Inflammatory macrophage (primary cell): ENCODE data around the gene C5AR2.
"Not testable (repeated sequence)": the region's sequence is repeated elsewhere in the genome, so short reads cannot be mapped to it uniquely, and the experiment has no call there.

Experiments used
- DNase-seq, 2 donors: peaks; one replicate each; pipeline ENCODE4 v3.0.0-alpha.2; 2020 to 2022
- total RNA-seq, 18 experiments: gene quantifications; one replicate each; lab custom pipeline; 2026; ENCODE audit warnings: mixed read lengths in 6 of 18, inconsistent platforms in 2 of 18; lab: John Stamatoyannopoulos, UW

Gene C5AR2
- total RNA-seq, result 3.3 to 22.0 (median 14.7) reads per million in 18 experiments

DNA sequence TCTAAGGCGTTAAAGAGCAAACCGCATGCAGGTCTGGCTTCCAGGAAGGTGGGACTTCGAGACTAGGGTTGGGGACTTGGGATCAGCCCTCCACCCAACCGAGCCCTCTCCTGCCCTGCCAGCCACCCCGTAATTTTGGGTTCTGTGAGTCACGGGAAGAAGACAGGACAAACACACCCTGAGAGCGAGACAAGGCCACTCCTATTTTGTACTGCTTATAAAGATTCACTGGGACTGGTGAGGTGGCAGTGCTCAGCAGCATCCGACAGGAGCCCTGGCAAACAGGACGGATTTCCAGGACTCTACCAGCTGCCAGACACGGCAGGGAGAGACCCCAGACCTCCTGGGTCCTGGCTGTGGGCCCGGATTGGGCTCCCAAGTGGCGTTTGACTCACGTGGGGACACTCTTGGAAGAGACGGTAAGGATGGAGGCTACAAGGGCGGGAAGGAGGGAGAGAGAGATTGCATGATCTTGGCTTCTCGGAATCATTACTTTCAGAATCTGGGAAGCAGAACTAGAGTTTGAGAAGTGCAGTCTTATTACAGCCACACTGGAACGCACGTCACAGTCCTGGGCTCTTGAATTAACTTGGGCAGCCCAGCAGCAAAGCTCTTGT lies at the start of gene C5AR2:
Gene C5AR2, plus strand, starts transcription at position 245 of the 617 bp plus-strand sequence. CDS start 8,625 bp downstream, outside the sequence.
- DNase-seq, result peak; percentile 67 to 70

DNA sequence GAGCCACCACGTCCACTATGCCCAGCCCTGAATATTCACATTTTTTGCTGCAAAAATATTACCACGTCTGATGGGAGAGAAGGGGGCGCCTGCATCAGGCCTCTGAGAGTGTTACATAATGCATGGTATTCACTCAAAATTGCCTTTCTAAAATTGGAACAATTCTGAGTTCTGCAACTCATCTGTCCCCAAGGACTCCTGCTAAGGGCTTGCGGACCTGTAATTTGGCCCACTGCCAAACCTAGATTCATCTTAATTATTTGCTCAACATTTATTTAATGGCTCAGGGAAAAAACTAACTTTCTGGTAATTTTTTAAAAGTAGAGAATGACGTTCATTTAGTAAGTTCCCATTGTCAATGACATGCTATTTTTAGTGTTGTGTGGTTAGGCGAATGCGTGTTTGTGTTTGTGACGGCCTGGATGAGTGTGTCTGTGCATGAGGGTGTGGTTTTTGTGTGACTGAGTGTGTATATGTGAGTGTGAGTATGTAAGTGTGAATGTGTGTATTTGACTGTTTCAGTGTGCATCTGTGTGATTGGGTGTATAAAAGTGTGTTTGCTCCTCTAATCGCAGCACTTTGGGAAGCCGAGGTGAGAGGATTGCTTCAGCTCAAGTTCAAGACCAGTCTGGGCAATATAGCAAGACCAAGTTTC lies 48.4 kb upstream of the C5AR2 start:
- no peak for DNase-seq

DNA sequence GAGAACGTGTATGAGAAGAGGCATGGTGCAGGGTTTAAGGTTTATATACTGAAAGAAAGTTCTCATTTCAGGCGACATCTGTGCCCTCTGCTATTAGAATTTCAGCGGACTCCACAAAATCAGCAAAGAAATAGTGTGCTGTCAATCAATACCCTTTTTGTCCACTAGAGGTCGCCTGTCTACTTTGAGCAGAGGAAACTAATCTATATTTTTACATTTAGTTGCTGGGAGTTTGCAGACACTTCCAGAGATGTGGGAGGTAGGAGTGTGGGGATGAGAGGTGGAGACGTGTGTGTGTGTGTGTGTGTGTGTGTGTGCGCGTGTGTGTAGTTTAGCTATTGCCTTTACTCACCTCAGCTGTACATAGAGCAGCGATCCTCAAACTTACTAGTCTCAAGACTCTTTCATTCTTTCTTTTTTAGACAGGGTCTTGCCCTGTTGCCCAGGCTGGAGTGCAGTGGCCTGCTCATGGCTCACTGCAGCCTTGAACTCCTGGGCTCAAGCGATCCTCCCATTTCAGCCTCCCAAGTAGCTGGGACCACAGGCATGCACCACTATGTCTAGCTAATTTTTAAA lies 47.6 kb upstream of the C5AR2 start:
- peak; percentile 72 to 74 for DNase-seq

DNA sequence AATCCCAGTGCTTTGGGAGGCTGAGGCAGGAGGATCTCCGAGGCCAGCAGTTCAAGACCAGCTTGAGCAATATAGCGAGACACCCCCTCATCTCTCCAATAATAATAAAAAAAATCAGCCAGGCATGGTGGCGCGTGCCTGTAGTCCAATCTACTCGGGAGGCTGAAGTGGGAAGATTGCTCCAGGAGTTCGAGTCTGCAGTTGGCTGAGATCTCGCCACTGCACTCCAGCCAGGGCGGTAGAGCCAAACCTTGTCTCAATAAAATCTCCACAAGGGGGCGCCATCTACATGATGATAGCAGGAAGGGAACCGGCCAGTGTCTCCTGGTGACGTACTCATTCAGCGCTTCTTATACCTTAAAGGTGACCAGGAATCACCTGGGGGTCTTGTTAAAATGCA lies 35.9 kb upstream of the C5AR2 start:
- peak; percentile 86 to 89 for DNase-seq

DNA sequence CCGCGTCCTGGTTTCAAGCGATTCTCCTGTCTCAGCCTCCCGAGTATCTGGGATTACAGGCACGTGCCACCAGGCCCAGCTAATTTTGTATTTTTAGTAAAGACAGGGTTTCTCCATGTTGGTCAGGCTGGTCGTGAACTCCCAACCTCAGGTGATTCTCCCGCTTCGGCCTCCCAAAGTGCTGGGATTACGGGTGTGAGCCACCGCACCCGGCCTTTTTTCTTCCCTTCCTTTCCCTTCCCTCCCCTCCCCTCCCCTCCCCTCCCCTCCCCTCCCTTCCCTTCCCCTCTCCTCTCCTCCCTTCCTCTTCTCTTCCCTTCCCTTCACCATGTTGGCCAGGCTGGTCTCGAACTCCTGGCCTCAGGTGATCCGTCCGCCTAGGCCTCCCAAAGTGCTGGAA lies 31.1 kb upstream of the C5AR2 start:
- DNase-seq, result not testable (repeated sequence)

DNA sequence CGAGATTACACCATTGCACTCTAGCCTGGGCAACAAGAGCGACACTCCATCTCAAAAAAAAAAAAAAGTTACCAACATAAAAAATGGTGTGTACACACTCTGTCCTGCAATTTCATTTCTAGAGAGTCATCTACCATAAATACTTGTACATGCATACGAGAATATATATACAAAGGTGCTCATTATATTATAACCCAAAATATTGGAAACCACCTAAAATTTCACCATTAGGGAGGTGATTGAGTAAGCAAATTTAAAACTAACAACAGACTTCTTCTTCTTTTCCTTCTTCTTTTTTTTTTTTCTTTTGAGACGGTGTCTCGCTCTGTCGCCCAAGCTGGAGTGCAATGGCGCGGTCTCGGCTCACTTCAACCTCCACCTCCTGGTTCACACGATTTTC lies 29.7 kb upstream of the C5AR2 start:
- DNase-seq, result peak in 1 of 2 donors; percentile 58

DNA sequence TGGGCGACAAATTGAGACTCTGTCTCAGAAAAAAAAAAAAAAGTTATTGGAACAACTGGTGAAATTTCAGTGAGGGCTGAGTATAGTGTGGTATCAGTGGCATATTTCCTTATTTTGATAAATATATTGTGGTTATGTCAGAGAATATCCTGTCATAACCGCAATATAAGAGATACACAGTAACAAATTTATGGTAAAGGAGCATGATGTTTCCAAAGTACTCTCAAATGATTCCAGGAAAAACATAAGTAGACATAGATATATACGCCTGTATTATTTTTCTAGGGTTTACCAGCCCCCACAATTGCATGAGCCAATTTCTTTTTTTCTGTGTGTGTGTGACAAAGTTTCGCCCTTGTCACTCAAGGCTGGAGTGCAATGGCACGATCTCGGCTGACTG lies 28.0 kb upstream of the C5AR2 start:
- peak in 1 of 2 donors; percentile 7 for DNase-seq

DNA sequence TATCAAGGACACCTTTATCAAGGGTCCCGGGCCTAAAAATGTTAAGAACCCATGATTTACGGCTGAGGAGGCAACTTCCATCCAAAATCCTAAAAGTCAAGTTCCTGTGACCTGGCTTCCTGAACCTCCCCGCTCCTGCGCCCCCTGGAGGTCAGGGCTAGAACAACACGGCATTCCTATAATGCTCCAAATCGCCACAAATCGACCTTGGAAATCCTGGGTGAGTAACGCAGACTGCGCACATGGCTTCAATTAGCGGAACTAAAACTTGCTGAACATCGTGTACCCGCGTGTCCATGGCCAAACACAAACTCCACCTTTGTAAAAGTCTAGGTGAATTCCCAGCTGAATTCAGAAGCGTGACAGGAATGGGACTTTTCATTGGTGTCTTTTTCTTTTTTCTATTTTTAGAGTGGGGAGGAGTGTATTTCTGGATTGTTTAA lies 26.6 kb upstream of the C5AR2 start:
- peak; percentile 61 to 75 for DNase-seq

DNA sequence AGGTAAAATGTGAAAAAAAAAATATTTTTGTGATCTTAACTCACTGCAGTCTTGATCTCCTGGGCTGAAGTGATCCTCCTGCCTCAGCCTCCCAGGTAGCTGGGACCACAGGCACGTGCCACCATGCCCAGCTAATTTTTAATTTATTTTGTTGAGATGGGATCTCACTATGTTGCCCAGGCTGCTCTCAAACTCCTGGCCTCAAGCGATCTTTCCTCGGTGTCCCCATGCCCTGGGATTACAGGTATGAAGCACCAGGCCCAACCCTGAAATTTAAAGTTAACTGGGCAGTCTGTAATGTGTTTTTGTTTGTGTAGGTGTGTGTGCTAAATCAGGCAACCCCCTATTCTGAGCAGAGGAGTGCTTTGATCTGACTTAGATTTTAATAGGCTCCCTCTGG lies 25.7 kb upstream of the C5AR2 start:
- no peak for DNase-seq

DNA sequence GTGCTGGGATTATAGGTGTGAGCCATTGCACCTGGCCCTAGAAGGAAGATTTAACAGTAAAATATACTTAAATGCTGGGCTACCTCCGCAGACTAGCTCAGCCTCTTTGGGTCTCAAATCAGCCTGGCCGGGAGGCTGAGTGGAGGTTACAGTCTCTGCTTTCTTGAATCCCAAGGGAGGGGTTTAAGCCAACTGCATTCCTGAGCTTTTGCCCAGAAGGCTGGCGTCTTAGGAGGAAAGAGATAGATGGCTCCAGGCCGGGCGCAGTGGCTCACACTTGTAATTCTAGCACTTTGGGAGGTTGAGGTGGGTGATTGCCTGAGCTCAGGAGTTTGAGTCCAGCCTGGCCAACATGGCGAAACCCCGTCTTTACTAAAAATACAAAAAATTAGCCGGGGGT lies 22.9 kb upstream of the C5AR2 start:
- DNase-seq, result no peak

DNA sequence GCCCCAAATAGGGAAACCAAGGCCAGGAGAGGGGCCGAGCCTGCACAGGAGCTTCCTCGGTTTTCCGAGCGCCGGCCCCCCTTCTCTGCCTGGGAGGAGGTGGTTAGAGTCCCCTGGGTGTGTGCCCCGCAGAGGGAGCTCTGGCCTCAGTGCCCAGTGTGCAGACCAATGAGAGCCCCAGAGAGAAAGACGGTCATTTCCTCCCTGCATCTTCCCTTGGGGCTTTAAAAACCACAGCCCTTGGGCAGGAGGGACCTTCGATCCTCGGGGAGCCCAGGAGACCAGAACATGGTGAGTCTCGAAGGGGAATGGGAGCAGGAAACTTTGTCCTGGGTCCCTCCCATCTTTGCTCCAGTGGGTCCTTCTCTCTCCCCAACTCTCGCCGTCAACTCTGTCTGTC lies 22.4 kb upstream of the C5AR2 start, which contains the start of gene C5AR1:
Gene C5AR1, plus strand, starts transcription at position 254 of the 400 bp plus-strand sequence. Its CDS starts 35 bp downstream, at position 289.
- DNase-seq, result peak; percentile 84

DNA sequence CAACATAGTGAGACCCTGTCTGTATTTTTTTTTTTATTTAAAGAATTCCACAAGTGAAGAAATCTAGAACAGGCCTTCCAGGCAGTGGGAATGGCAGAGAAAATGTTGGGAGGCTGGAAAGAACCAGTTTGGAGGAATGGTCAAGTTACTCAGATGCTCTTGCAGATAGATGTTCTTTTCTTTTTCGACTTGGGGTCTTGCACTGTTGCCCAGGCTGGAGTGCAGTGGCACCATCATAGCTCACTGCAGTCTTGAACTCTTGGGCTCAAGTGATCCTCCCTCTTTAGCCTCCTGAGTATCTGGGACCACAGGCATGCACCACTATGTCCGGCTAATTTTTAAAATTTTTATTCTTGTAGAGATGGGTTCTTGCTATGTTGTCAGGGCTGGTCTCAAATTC lies 21.7 kb upstream of the C5AR2 start:
- DNase-seq, result no peak

DNA sequence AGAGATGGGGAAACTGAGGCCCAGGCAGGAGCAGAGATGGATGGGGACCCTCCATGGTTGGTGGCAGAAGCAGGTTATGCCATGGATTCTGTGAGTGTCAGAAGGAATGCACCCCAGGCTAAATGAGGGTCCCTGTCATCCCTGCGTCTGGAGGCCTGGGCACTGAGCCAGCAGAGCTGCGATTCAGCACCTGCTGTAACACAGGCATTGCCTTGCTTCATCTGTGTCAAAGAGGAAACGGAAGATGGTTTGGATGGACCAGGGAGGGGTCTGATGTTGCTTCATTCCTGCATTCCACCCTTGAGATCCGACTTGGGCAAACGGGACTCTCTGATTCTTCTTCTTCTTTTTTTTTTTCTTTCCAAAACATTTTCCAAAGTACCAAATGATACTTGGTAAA lies 21.2 kb upstream of the C5AR2 start:
- DNase-seq, result peak; percentile 89 to 92

DNA sequence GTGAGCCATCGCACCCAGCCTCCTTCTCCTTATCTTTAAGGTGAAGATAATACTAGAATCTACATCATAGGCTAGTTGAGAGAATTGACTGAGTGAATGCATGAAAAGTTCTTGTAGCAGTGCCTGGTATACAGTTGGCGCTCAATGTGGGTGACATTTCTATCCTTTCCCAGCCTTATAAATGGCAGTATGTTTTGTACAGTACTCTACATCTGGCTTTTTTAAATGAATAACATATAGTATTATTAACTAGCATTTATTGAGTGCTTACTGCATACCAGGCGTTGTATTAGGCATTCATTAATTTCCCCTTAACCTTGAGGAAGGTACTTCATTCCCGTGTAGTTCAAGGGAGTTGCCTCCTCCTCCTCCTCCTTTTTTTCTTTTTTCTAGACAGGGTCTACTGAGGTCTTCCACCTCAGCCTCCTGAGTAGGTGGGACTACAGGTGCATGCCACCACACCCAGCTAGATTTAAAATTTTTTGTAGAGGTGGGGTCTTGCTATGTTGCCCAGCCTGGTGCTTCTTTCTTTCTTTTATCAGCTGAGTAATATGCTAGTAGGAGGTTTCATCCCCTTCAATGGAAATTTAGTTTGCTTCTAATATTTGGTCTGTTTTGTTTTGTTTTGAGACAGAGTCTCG lies 19.5 kb upstream of the C5AR2 start:
- DNase-seq, result no peak

DNA sequence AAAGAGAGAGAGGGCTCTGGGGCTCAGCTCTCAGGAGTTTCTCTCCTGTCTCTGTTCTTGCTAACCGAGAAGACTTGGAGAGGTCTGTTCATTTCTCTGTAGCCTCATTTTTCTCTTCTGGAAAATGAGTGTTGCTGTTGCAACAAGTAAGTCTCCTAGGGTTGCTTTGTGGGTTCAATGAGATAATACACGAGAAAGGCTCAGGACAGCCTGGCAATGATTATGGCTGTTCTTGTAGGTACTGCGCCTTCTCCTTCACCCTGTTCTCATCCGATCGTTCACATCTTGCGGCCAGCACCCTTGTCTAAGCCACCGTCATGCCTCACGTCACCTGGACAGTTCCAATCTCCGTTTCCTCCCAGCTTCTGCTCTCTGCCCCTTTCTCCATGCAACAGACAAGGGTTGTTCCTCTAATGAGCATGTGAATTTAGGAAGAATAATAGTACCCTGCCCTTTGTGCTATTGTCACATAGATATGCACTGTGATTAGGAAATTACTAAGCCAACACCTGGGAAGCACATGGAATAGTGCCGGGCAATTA lies 18.1 kb upstream of the C5AR2 start:
- DNase-seq, result peak in 1 of 2 donors; percentile 23

DNA sequence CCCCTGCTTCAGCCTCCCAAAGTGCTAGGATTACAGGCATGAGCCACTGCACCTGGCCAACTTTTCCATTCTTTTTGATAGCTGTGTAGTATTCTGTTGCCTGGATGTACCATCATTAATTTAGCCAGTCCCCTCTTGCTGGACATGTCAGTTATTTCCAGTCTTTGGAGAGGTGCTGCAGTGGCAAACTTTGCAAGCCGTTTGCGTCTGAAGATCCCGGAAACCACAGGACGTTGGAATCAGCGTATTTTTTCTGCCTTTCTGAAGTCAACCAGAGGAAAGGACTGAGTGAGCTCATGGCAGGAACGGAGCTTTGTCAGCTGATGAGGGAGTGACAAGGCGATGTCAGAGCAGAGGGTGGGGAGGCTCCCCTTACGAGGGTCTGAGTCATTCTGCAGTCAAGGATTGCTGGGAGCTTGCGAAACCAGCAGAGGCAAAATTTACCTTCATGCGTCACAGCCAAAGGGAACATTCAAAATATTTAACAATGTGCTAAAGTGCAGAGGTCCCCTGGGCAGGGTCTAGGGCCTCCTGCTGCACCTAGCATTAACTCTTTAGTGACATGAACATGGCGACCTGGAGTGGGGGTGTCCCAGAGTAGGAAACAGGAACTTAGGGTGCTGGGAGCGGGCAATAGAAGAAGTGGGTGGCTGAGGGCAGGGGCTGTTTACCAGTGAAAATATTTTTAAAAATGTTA lies 16.7 kb upstream of the C5AR2 start:
- peak; percentile 98 for DNase-seq

DNA sequence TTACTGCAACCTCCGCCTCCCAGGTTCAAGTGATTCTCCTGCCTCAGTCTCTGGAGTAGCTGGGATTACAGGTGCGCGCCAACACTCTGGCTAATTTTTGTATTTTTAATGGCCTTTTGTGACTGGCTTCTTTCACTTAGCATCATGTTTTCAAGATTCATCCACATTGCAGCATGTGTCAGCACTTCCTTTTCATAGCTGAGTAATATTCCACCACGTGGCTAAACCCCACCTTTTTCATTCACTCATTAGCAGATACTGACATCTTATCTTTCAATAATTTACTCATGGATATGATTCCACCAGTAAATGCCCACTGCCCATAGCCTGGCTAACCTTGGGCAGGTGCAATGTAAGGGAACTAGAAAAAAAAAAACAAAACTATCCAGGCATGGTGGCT lies 15.5 kb upstream of the C5AR2 start:
- DNase-seq, result no peak

DNA sequence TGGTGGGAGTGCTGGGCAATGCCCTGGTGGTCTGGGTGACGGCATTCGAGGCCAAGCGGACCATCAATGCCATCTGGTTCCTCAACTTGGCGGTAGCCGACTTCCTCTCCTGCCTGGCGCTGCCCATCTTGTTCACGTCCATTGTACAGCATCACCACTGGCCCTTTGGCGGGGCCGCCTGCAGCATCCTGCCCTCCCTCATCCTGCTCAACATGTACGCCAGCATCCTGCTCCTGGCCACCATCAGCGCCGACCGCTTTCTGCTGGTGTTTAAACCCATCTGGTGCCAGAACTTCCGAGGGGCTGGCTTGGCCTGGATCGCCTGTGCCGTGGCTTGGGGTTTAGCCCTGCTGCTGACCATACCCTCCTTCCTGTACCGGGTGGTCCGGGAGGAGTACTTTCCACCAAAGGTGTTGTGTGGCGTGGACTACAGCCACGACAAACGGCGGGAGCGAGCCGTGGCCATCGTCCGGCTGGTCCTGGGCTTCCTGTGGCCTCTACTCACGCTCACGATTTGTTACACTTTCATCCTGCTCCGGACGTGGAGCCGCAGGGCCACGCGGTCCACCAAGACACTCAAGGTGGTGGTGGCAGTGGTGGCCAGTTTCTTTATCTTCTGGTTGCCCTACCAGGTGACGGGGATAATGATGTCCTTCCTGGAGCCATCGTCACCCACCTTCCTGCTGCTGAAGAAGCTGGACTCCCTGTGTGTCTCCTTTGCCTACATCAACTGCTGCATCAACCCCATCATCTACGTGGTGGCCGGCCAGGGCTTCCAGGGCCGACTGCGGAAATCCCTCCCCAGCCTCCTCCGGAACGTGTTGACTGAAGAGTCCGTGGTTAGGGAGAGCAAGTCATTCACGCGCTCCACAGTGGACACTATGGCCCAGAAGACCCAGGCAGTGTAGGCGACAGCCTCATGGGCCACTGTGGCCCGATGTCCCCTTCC lies 11.8 kb upstream of the C5AR2 start:
- DNase-seq, result no peak

DNA sequence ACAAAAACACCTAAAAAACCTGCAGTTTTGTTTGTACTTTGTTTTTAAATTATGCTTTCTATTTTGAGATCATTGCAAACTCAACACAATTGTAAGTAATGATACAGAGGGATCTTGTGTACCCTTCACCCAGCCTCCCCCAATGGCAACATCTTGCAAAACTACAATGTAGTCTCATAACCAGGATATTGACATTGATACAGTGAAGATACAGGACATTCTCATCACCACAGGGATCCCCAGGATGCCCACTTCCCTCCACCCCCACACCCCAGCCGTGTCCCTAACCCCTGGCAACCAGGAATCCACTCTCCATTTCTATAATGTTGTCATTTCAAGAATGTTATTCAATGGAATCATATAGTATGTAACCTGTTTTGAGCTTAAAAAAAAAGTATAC lies 10.3 kb upstream of the C5AR2 start:
- DNase-seq, result peak in 1 of 2 donors; percentile 19

DNA sequence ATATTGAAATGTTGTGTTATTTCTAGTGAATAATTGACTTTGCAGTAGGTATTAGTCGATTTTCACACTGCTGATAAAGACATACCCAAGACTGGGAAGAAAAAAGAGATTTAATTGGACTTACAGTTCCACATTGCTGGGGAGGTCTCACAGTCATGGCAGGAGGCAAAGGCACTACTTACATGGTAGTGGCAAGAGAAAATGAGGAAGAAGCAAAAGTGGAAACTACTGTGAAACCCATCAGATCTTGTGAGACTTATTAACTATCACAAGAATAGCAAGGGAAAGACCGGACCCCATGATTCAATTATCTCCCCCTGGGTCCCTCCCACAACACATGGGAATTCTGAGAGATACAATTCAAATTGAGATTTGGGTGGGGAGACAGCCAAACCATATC lies 9.9 kb upstream of the C5AR2 start:
- DNase-seq, result peak; percentile 88 to 89

DNA sequence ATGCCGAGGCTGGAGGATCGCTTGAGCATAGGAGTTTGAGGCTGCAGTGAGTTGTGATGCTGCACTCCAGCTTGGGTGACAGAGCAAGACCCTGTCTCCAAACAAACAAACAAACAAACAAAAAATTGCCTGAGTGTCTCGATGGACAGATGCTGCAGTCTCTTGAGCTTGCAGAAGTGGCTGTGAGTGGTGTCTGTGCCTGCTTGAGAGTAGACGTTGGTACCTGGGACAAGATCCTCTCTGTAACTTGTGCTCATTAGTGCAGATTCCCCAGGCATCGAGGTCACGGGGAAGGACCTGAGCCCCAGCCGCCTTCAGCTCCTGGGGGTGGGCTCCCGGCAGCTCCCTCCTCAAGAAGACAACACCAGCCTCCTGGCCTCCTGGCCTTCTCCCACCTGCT lies 8.6 kb upstream of the C5AR2 start:
- DNase-seq, result no peak
